PFSK-1 (cell line): Measurements from ENCODE around the gene CYLD.

Experiments
- FOXP2 ChIP-seq: optimal IDR thresholded peaks from 2 replicates; pipeline ENCODE3; 2011; ENCODE audit warnings: borderline replicate concordance, control low read depth, inconsistent platforms; ENCODE audit not compliant: insufficient read depth; ENCODE audit errors: extremely low read length, extremely low read depth
- POLR2AphosphoS5 ChIP-seq: IDR thresholded peaks from 2 replicates; pipeline ENCODE4 v1.6.1; 2012; ENCODE audit warnings: low read depth, mild to moderate bottlenecking, control low read depth, low read length, moderate library complexity
- SIN3A ChIP-seq: IDR thresholded peaks from 2 replicates; pipeline ENCODE4 v1.6.1; 2012; ENCODE audit warnings: mild to moderate bottlenecking, low read length, moderate library complexity, borderline replicate concordance; ENCODE audit not compliant: insufficient read depth
- TAF1 ChIP-seq: IDR thresholded peaks from 2 replicates; pipeline ENCODE4 v1.6.1; 2012; ENCODE audit warnings: low read length, control low read depth, borderline replicate concordance; ENCODE audit not compliant: insufficient read depth
- TF ChIP-seq, protein P1 (sequence below), 2 experiments: IDR thresholded peaks; 2 replicates each; pipeline versions ENCODE4 v1.6.1 to v1.8.0; 2011 to 2012; ENCODE audit warnings: low read depth in 2 of 2, low read length in 2 of 2, control low read depth in 1 of 2, inconsistent platforms in 1 of 2, mild to moderate bottlenecking in 1 of 2, moderate library complexity in 1 of 2; ENCODE audit not compliant: insufficient read depth in 1 of 2

Gene CYLD

DNA sequence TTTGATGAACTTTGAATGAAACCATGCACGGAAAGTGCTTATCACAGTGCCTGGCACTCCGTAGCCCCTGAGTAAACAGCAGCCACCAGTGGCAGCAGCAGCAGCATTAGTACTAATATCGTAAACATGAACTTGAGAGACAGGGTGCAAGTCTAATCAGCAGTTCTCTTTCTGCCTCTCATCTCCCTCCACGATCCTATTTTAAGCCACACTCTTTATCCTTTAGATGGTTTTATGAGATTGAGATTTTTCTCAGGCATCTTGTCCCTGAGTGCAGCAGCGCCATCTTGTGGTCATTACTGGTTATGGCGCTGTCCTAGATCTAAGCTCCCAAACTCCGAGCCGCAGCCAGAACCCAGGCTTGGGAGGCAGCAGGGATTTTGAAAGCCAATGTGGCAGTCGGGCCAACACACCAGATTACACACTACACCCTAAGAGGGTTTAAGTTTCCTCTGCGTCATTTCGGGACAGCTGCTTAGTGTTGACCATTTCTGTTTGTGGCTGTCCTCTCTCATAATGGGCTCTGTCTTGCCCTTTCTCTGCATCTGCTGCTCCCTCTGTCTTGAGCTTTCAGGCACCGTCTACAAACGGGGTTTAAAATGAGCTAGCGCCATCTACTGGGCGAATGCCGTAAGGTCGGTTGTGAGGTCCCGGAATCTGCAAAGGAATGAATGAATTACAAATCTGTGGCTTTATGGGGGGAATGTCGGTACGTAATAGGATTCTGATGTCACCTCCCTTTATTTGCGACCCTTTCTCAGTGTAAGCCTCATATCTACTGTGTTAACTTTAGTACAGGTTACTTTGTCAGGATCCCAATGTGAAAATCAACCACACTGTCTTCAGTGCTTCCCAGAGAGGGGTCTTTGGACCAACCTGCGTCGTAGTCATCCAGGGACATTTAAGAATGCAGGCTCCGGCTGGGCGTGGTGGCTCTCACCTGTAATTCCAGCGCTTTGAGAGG lies 64.5 kb downstream of the CYLD start:
- no peak for TF ChIP-seq SIN3A
- no peak for TF ChIP-seq TAF1
- TF ChIP-seq, protein P1, sequence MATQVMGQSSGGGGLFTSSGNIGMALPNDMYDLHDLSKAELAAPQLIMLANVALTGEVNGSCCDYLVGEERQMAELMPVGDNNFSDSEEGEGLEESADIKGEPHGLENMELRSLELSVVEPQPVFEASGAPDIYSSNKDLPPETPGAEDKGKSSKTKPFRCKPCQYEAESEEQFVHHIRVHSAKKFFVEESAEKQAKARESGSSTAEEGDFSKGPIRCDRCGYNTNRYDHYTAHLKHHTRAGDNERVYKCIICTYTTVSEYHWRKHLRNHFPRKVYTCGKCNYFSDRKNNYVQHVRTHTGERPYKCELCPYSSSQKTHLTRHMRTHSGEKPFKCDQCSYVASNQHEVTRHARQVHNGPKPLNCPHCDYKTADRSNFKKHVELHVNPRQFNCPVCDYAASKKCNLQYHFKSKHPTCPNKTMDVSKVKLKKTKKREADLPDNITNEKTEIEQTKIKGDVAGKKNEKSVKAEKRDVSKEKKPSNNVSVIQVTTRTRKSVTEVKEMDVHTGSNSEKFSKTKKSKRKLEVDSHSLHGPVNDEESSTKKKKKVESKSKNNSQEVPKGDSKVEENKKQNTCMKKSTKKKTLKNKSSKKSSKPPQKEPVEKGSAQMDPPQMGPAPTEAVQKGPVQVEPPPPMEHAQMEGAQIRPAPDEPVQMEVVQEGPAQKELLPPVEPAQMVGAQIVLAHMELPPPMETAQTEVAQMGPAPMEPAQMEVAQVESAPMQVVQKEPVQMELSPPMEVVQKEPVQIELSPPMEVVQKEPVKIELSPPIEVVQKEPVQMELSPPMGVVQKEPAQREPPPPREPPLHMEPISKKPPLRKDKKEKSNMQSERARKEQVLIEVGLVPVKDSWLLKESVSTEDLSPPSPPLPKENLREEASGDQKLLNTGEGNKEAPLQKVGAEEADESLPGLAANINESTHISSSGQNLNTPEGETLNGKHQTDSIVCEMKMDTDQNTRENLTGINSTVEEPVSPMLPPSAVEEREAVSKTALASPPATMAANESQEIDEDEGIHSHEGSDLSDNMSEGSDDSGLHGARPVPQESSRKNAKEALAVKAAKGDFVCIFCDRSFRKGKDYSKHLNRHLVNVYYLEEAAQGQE (IDR thresholded peaks at IDR 0.05; ENCODE audit: insufficient read depth in 1 of 2, low read depth in 2 of 2, low read length in 2 of 2), result no peak
- TF ChIP-seq FOXP2, result no peak
- TF ChIP-seq POLR2AphosphoS5, result no peak

DNA sequence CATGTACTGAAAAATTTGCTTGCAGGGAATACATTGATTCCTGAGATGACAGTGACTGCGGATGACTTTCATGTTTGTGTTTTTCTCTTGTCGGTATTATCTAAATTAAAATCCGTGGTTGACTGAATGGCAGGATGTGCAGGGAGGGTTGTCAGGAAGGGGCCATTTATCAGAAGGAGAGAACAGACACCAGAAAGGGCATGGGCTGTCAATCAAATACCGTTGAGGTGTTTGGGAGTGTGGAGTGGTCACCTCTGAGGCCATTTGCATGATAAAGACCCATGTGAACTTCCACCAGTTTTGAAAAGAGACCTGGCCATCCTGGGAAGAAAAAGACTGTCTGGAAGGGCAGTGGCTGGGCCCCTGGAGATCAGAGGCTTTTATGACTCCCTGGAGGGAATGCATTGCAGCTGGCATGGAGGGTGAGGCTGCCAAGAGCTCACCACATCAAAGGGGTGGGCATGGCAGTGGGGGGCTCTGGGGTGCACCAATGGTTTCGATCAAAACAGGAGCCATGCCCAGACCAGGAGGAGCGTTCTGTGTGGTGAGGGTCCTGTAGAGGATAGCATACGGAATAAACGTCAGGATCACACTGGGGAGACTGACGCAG lies 67.1 kb downstream of the CYLD start:
- no peak for TF ChIP-seq FOXP2
- no peak for TF ChIP-seq TAF1

DNA sequence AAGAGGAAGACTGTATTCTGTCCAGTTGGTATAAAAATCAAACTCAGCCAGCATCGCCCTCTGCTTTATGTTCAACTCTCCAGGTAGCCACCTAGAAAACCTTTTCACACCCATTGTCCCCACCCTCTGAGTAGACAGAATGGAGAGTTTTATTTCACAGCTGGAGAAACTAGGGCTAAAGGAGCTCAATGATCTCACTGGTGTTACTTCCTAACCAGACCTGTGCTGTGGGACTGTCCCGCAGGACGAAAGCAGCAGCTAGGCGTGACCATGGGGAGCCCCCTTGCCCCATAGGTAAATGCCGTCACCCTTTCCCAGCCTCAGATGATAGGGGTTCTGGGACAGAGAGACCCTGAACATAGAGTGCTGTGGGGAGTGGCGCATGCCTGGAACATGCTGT lies 67.7 kb downstream of the CYLD start:
- TF ChIP-seq FOXP2, result no peak
- TF ChIP-seq SIN3A, result no peak
- TF ChIP-seq TAF1, result no peak
- TF ChIP-seq, protein P1 (IDR thresholded peaks at IDR 0.05; ENCODE audit: insufficient read depth in 1 of 2, low read depth in 2 of 2, low read length in 2 of 2), result no peak
- no peak for TF ChIP-seq POLR2AphosphoS5

DNA sequence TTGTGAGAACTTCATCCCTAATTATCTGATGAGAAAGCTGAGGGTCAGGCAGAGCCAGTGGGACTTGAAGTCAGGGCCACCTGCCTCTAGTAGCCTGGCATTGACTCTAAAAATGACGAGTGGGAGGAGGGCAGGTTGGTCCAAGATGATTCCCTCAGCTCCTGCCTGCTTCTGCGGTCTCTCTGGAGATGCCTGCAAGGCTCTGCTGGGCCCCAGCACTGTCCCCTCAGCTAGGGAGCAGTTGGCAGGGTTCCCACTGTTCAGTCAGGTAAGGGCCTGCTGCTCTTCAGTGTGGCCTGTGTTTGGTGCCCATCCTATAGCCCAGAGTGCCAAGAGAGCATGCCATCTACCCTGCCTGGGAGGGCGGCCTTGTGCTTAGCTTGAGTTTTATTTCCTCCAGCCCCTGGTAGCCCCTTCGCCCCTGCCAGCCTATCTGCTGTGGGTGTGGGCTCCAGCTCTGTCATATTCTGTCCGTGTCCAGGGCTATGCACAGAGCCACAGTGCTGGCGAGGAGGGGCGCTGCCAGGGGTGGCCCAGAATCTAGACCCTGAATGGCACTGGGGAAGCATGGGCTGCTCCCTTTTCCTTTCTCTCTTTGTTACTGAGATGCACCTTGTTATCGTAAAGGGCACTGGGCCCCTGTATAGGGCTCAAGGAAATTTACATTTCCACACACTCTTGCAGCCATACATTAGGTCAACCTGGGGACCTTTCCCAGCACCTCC lies 68.5 kb downstream of the CYLD start:
- TF ChIP-seq TAF1 (no peak), POLR2AphosphoS5 (no peak), SIN3A (no peak), FOXP2 (no peak)
- TF ChIP-seq, protein P1 (IDR thresholded peaks at IDR 0.05; ENCODE audit: insufficient read depth in 1 of 2, low read depth in 2 of 2, low read length in 2 of 2), result no peak

DNA sequence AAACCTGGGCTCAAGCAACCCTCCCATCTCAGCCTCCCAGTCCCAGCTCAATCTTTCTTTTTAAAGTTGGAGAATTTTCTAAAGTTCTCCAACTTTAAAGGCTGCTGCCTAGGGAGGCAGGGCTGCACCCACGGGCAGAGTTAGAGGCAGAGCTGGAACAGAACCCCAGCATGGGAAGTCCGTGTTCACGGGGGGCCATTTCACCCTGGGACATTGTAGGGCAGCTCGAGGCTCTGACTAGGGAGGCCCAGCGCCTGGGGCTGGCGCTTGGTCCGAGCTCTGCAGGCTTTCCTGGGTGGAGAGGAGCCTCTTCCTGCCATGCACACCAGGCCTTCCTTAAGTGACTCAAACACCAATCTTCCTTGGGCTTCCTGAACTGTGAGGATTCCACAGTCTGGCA lies 70.2 kb downstream of the CYLD start:
- no peak for TF ChIP-seq TAF1
- TF ChIP-seq POLR2AphosphoS5, result no peak
- TF ChIP-seq, protein P1 (IDR thresholded peaks at IDR 0.05; ENCODE audit: insufficient read depth in 1 of 2, low read depth in 2 of 2, low read length in 2 of 2), result no peak
- no peak for TF ChIP-seq FOXP2
- TF ChIP-seq SIN3A, result no peak
